Muscle of back (tissue), 11 donors: ENCODE data around the gene RRBP1. TPM values are rescaled to one million over a fixed set of nuclear protein-coding genes. Genes with fewer than 3 reads are reported as not detected.

Experiments used
- DNase-seq, 3 donors: peaks; one replicate each; pipeline versions ENCODE4 v3.0.0 to v3.0.0-alpha.2; 2013
- polyA plus RNA-seq, 10 donors: library from polyadenylated mRNA; unstranded; fragments of 120-200 nt; gene quantifications; one replicate each; pipeline ENCODE4 v1.2.1, GENCODE V29; 2013; ENCODE audit not compliant: insufficient read length in 10 of 10

The RRBP1 gene
- polyA plus RNA-seq, 10 donors: 104 to 177 (median 122) TPM

GRCh38 chr20:17650301-17651128 lies 31.5 kb downstream of the RRBP1 start:
- DNase-seq: no peak

GRCh38 chr20:17648791-17649730 lies 33.0 kb downstream of the RRBP1 start:
- DNase-seq: no peak

GRCh38 chr20:17648315-17648646 lies 33.8 kb downstream of the RRBP1 start:
- no peak for DNase-seq

- peak in 1 of 3 donors; percentile 58 for DNase-seq
Measured at GRCh38 chr20:17647391-17648314, 34.4 kb downstream of the RRBP1 start.

GRCh38 chr20:17646961-17647301 lies 35.1 kb downstream of the RRBP1 start:
- DNase-seq: peak in 1 of 3 donors; percentile 63

GRCh38 chr20:17646209-17646960 lies 35.7 kb downstream of the RRBP1 start:
- peak in 1 of 3 donors; percentile 64 for DNase-seq

- no peak for DNase-seq
Measured at GRCh38 chr20:17645546-17646208, 36.4 kb downstream of the RRBP1 start.

- DNase-seq: no peak
Measured at GRCh38 chr20:17645010-17645409, 37.0 kb downstream of the RRBP1 start.

- DNase-seq: no peak
Measured at GRCh38 chr20:17644451-17644850, 37.6 kb downstream of the RRBP1 start.

GRCh38 chr20:17643531-17644188 lies 38.4 kb downstream of the RRBP1 start:
- DNase-seq: peak in 1 of 3 donors; percentile 53

GRCh38 chr20:17642404-17643269 lies 39.4 kb downstream of the RRBP1 start:
- DNase-seq: no peak

GRCh38 chr20:17641993-17642392 lies 40.0 kb downstream of the RRBP1 start:
- DNase-seq: no peak

GRCh38 chr20:17641520-17641964 lies 40.5 kb downstream of the RRBP1 start:
- no peak for DNase-seq

- DNase-seq: no peak
Measured at GRCh38 chr20:17640875-17641378, 41.1 kb downstream of the RRBP1 start.

GRCh38 chr20:17640146-17640874 lies 41.7 kb downstream of the RRBP1 start:
- no peak for DNase-seq

GRCh38 chr20:17638835-17639407 lies 43.1 kb downstream of the RRBP1 start:
- DNase-seq: no peak

- no peak for DNase-seq
Measured at GRCh38 chr20:17637985-17638640, 43.9 kb downstream of the RRBP1 start.
